Measurements from ENCODE around the gene LOX. TPM values are rescaled to one million over a fixed set of nuclear protein-coding genes. Genes with fewer than 3 reads are reported as not detected.

Gene LOX
- total RNA-seq, 1 experiment from 2014 or later = 0.79 TPM

DNA sequence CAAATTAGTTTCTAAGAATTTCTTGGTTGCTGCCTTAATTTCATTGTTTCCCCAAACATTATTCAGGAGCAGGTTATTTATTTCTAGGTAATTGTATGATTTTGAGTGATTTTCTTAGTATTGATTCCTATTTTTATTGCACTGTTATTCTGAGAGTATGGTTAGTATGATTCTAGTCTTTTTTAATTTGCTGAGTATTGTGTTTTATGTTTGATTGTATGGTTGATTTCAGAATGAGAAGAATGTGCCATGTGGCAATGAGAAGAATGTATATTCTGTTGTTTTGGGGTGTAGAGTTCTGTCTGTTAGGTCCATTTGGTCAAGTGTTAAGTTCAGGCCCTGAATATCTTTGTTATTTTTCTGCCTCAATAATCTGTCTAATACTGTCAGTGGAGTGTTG, 27.1 kb downstream of the LOX start:
- H3K23ac ChIP-seq (ENCODE audit: insufficient read length, low read depth, low read length) = no peak overlapping the region
- H3K27me3 Mint-ChIP-seq (ENCODE audit: low read depth) = no peaks in the 10 kb centered on the region
- H4K20me1 ChIP-seq (ENCODE audit: control insufficient read depth, insufficient read depth, insufficient read length) = no peaks in the 10 kb centered on the region
- H3K36me3 Mint-ChIP-seq (ENCODE audit: insufficient read depth in 1 of 3, low read depth in 3 of 3) = peaks cover 0 to 4% (median 3%) of the 10 kb centered on the region in 3 experiments; a peak in 2 of 7 replicates
- no peaks in the 10 kb centered on the region for H3K4me1 ChIP-seq (ENCODE audit: insufficient read depth, low read length)
- DNase-seq = no peak
- no peak overlapping the region for H4K8ac ChIP-seq (replicated peaks; ENCODE audit: insufficient read length, low read depth, low read length)
- H2BK12ac ChIP-seq (ENCODE audit: insufficient read length, low read depth, low read length) = no peak overlapping the region
- no peak overlapping the region for H2BK15ac ChIP-seq (ENCODE audit: low read depth, low read length)
- no peak overlapping the region for H4K91ac ChIP-seq (ENCODE audit: insufficient read length, low read depth, low read length)
- no peaks in the 10 kb centered on the region for H3K27me3 ChIP-seq (ENCODE audit: insufficient read depth, low read length)
- H3K27ac ChIP-seq (ENCODE audit: insufficient read length, low read depth, low read length) = no peak overlapping the region
- no peak overlapping the region for H3K56ac ChIP-seq (ENCODE audit: insufficient read length, low read depth, low read length)
- H2BK5ac ChIP-seq (ENCODE audit: insufficient read length, low read length) = no peak overlapping the region
- TF ChIP-seq, protein P1, sequence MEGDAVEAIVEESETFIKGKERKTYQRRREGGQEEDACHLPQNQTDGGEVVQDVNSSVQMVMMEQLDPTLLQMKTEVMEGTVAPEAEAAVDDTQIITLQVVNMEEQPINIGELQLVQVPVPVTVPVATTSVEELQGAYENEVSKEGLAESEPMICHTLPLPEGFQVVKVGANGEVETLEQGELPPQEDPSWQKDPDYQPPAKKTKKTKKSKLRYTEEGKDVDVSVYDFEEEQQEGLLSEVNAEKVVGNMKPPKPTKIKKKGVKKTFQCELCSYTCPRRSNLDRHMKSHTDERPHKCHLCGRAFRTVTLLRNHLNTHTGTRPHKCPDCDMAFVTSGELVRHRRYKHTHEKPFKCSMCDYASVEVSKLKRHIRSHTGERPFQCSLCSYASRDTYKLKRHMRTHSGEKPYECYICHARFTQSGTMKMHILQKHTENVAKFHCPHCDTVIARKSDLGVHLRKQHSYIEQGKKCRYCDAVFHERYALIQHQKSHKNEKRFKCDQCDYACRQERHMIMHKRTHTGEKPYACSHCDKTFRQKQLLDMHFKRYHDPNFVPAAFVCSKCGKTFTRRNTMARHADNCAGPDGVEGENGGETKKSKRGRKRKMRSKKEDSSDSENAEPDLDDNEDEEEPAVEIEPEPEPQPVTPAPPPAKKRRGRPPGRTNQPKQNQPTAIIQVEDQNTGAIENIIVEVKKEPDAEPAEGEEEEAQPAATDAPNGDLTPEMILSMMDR (conservative IDR thresholded peaks at IDR 0.05) = no peak
- H4K5ac ChIP-seq (ENCODE audit: insufficient read length, low read depth, low read length) = no peak overlapping the region
- H3K18ac ChIP-seq (ENCODE audit: insufficient read length, low read depth, low read length) = no peak overlapping the region
- no peak overlapping the region for H2AFZ ChIP-seq (ENCODE audit: low read length)
- peak overlapping the region in 1 of 3 experiments; percentile 45; a peak in 1 of 7 replicates for H3K27ac Mint-ChIP-seq
- H3K9ac ChIP-seq (ENCODE audit: extremely low read depth, insufficient read length, low read length) = no peak overlapping the region
- H3K79me1 ChIP-seq (ENCODE audit: insufficient read depth, low read depth, low read length, poor library complexity, severe bottlenecking) = no peaks in the 10 kb centered on the region
- no peaks in the 10 kb centered on the region for H3K4me1 Mint-ChIP-seq
- H2AK5ac ChIP-seq (ENCODE audit: insufficient read length, low read length) = no peak overlapping the region
- H3K9me3 Mint-ChIP-seq = peaks cover 0 to 3% of the 10 kb centered on the region in 2 experiments; a peak in 1 of 5 replicates
- H2BK120ac ChIP-seq (ENCODE audit: low read depth, low read length, poor library complexity, severe bottlenecking) = no peak overlapping the region
- no peak overlapping the region for H3K14ac ChIP-seq (ENCODE audit: insufficient read depth, low read length)
- H3T11ph ChIP-seq (ENCODE audit: low read length) = no peak overlapping the region
- H3K4me3 Mint-ChIP-seq = no peak overlapping the region
- no peak overlapping the region for H2BK20ac ChIP-seq (ENCODE audit: low read depth, low read length, poor library complexity, severe bottlenecking)
- no peak overlapping the region for H3K4ac ChIP-seq (ENCODE audit: low read depth, low read length)
- no peak overlapping the region for H3K4me2 ChIP-seq (ENCODE audit: insufficient read depth, insufficient read length, low read length)
- H3K23me2 ChIP-seq (ENCODE audit: insufficient read length, low read depth, low read length, poor library complexity, severe bottlenecking) = peaks cover 3% of the 10 kb centered on the region
- H3K9me3 ChIP-seq (ENCODE audit: control insufficient read depth, low read depth, low read length) = no peaks in the 10 kb centered on the region
- H3K79me2 ChIP-seq (ENCODE audit: insufficient read depth, low read length) = no peaks in the 10 kb centered on the region
